Measurements from ENCODE around the gene PLEKHG3. TPM values are rescaled to one million over a fixed set of nuclear protein-coding genes. Genes with fewer than 3 reads are reported as not detected.

Gene PLEKHG3
- total RNA-seq, 8 experiments from 2014 or later = 5.7 to 14.1 (median 8.9) TPM

GRCh38 chr14:64747327-64747726 lies 43.1 kb downstream of the PLEKHG3 start:
- Histone ChIP-seq H3K27ac (no peak overlapping the region), H3K4me3 (no peak overlapping the region), H3K4me1 (replicated peaks in 1 of 2) (peaks cover 0 to 4% of the 10 kb centered on the region in 2 donors)
- in situ Hi-C loops (cut with MboI; ENCODE audit: low pct_unique_long_range_greater_than_20kb in 2 of 9, low sequenced_read_pairs in 9 of 9, unreplicated experiment in 9 of 9) = no loop called here
- no peak for ATAC-seq (replicated peaks in 6 of 8)
- WGBS, 10 experiments = 85 to 100% (median 94%) methylated on average over 1 to 4 of the region's 5 CpGs; no CpG with 5 or more reads in 6 of the 10 experiments

- Histone ChIP-seq H3K4me3 (no peak overlapping the region), H3K4me1 (replicated peaks in 1 of 2) (peaks cover 0 to 4% of the 10 kb centered on the region in 2 donors), H3K27ac (no peak overlapping the region)
- 67 to 100% (median 83%) methylated on average over 1 to 4 of the region's 6 CpGs; no CpG with 5 or more reads in 5 of the 10 experiments for WGBS, 10 experiments
- no peak for ATAC-seq (replicated peaks in 6 of 8)
- in situ Hi-C loops (cut with MboI; ENCODE audit: low pct_unique_long_range_greater_than_20kb in 2 of 9, low sequenced_read_pairs in 9 of 9, unreplicated experiment in 9 of 9) = no loop called here
These were observed 44.3 kb downstream of the PLEKHG3 start for GRCh38 chr14:64748521-64748920.

- ATAC-seq (replicated peaks in 6 of 8) = no peak
- Histone ChIP-seq H3K27ac (no peak overlapping the region), H3K4me1 (replicated peaks in 1 of 2) (no peaks in the 10 kb centered on the region), H3K4me3 (no peak overlapping the region)
- in situ Hi-C loops (cut with MboI; ENCODE audit: low pct_unique_long_range_greater_than_20kb in 2 of 9, low sequenced_read_pairs in 9 of 9, unreplicated experiment in 9 of 9) = no loop called here
- 80 to 92% (median 88%) methylated on average over 1 to 5 of the region's 51 CpGs; no CpG with 5 or more reads in 7 of the 10 experiments for WGBS, 10 experiments
These were observed 44.9 kb downstream of the PLEKHG3 start for GRCh38 chr14:64748995-64749714.

GRCh38 chr14:64752909-64753308 lies 48.7 kb downstream of the PLEKHG3 start:
- no peak for ATAC-seq (replicated peaks in 6 of 8)
- in situ Hi-C loops (cut with MboI; ENCODE audit: low pct_unique_long_range_greater_than_20kb in 2 of 9, low sequenced_read_pairs in 9 of 9, unreplicated experiment in 9 of 9) = loop anchor here in 2 of 9 experiments (25.0 kb wide), 1 partner anchor 91 kb away; no protein-coding TSS in a partner anchor
- H3K4me1 ChIP-seq (replicated peaks in 1 of 2) = peaks cover 0 to 2% of the 10 kb centered on the region in 2 donors
- whole genome bisulfite sequencing, 10 experiments = 83 to 100% (median 100%) methylated on average over 1 to 4 of the region's 6 CpGs; no CpG with 5 or more reads in 5 of the 10 experiments
- no peak overlapping the region for H3K27ac ChIP-seq
- H3K4me3 ChIP-seq = no peak overlapping the region

GRCh38 chr14:64753374-64753773 lies 49.1 kb downstream of the PLEKHG3 start:
- 90 to 100% (median 91%) methylated on average over 1 to 10 of the region's 13 CpGs; no CpG with 5 or more reads in 5 of the 10 experiments for WGBS, 10 experiments
- ATAC-seq (replicated peaks in 6 of 8) = no peak
- in situ Hi-C loops (cut with MboI; ENCODE audit: low pct_unique_long_range_greater_than_20kb in 2 of 9, low sequenced_read_pairs in 9 of 9, unreplicated experiment in 9 of 9) = loop anchor here in 2 of 9 experiments (25.0 kb wide), 1 partner anchor 91 kb away; no protein-coding TSS in a partner anchor
- Histone ChIP-seq H3K4me1 (replicated peaks in 1 of 2) (peaks cover 4 to 6% of the 10 kb centered on the region in 2 donors), H3K4me3 (no peak overlapping the region), H3K27ac (no peak overlapping the region)

- 86 to 100% (median 92%) methylated on average over 1 to 3 of the region's 4 CpGs; no CpG with 5 or more reads in 5 of the 10 experiments for WGBS, 10 experiments
- ATAC-seq (replicated peaks in 6 of 8) = no peak
- peaks cover 10 to 12% of the 10 kb centered on the region in 2 donors for H3K4me1 ChIP-seq (replicated peaks in 1 of 2)
- H3K27ac ChIP-seq = no peak overlapping the region
- no peak overlapping the region for H3K4me3 ChIP-seq
- in situ Hi-C loops (cut with MboI; ENCODE audit: low pct_unique_long_range_greater_than_20kb in 2 of 9, low sequenced_read_pairs in 9 of 9, unreplicated experiment in 9 of 9) = loop anchor here in 2 of 9 experiments (25.0 kb wide), 1 partner anchor 92 kb away; no protein-coding TSS in a partner anchor
These were observed 49.8 kb downstream of the PLEKHG3 start for GRCh38 chr14:64753999-64754398.

- Histone ChIP-seq H3K27ac (no peak overlapping the region), H3K4me3 (no peak overlapping the region), H3K4me1 (replicated peaks in 1 of 2) (peaks cover 12% of the 10 kb centered on the region in 2 donors)
- in situ Hi-C loops (cut with MboI; ENCODE audit: low pct_unique_long_range_greater_than_20kb in 2 of 9, low sequenced_read_pairs in 9 of 9, unreplicated experiment in 9 of 9) = loop anchor here in 2 of 9 experiments (25.0 kb wide), 1 partner anchor 92 kb away; no protein-coding TSS in a partner anchor
- no peak for ATAC-seq (replicated peaks in 6 of 8)
- 50 to 100% (median 100%) methylated on average over 1 to 2 of the region's 5 CpGs; no CpG with 5 or more reads in 6 of the 10 experiments for WGBS, 10 experiments
These were observed 50.5 kb downstream of the PLEKHG3 start for GRCh38 chr14:64754685-64755084.

GRCh38 chr14:64755781-64756221 lies 51.6 kb downstream of the PLEKHG3 start:
- H3K4me3 ChIP-seq = no peak overlapping the region
- in situ Hi-C loops (cut with MboI; ENCODE audit: low pct_unique_long_range_greater_than_20kb in 2 of 9, low sequenced_read_pairs in 9 of 9, unreplicated experiment in 9 of 9) = loop anchor here in 2 of 9 experiments (25.0 kb wide), 1 partner anchor 94 kb away; no protein-coding TSS in a partner anchor
- 0 to 100% (median 60%) methylated on average over 1 to 9 of the region's 9 CpGs; no CpG with 5 or more reads in 2 of the 10 experiments for WGBS, 10 experiments
- peaks cover 12% of the 10 kb centered on the region in 2 donors for H3K4me1 ChIP-seq (replicated peaks in 1 of 2)
- H3K27ac ChIP-seq = no peak overlapping the region
- peak in 3 of 8 experiments; percentile 7 to 65 (median 35) for ATAC-seq (replicated peaks in 6 of 8)

GRCh38 chr14:64756712-64757111 lies 52.5 kb downstream of the PLEKHG3 start:
- peaks cover 12 to 18% of the 10 kb centered on the region in 2 donors for H3K4me1 ChIP-seq (replicated peaks in 1 of 2)
- no peak for ATAC-seq (replicated peaks in 6 of 8)
- in situ Hi-C loops (cut with MboI; ENCODE audit: low pct_unique_long_range_greater_than_20kb in 2 of 9, low sequenced_read_pairs in 9 of 9, unreplicated experiment in 9 of 9) = loop anchor here in 2 of 9 experiments (25.0 kb wide), 1 partner anchor 94 kb away; no protein-coding TSS in a partner anchor
- H3K4me3 ChIP-seq = no peak overlapping the region
- H3K27ac ChIP-seq = no peak overlapping the region
- 56 to 100% (median 84%) methylated on average over 1 to 3 of the region's 5 CpGs; no CpG with 5 or more reads in 3 of the 10 experiments for WGBS, 10 experiments

GRCh38 chr14:64757601-64758000 lies 53.4 kb downstream of the PLEKHG3 start:
- no peak overlapping the region for H3K4me3 ChIP-seq
- in situ Hi-C loops (cut with MboI; ENCODE audit: low pct_unique_long_range_greater_than_20kb in 2 of 9, low sequenced_read_pairs in 9 of 9, unreplicated experiment in 9 of 9) = loop anchor here in 2 of 9 experiments (25.0 kb wide), 1 partner anchor 95 kb away; no protein-coding TSS in a partner anchor
- no peak for ATAC-seq (replicated peaks in 6 of 8)
- peaks cover 19 to 27% of the 10 kb centered on the region in 2 donors for H3K4me1 ChIP-seq (replicated peaks in 1 of 2)
- WGBS, 10 experiments = 82% methylated on average over 2 of the region's 3 CpGs; no CpG with 5 or more reads in 9 of the 10 experiments
- H3K27ac ChIP-seq = no peak overlapping the region

- 29 to 88% (median 60%) methylated on average over 1 of the region's 3 CpGs; no CpG with 5 or more reads in 5 of the 10 experiments for WGBS, 10 experiments
- H3K4me1 ChIP-seq (replicated peaks in 1 of 2) = peaks cover 21 to 31% of the 10 kb centered on the region in 2 donors
- ATAC-seq (replicated peaks in 6 of 8) = no peak
- H3K27ac ChIP-seq = no peak overlapping the region
- no peak overlapping the region for H3K4me3 ChIP-seq
- in situ Hi-C loops (cut with MboI; ENCODE audit: low pct_unique_long_range_greater_than_20kb in 2 of 9, low sequenced_read_pairs in 9 of 9, unreplicated experiment in 9 of 9) = loop anchor here in 2 of 9 experiments (25.0 kb wide), 1 partner anchor 96 kb away; no protein-coding TSS in a partner anchor
These were observed 53.8 kb downstream of the PLEKHG3 start for GRCh38 chr14:64758025-64758521.

GRCh38 chr14:64758691-64759554 lies 54.7 kb downstream of the PLEKHG3 start:
- no peak overlapping the region for H3K27ac ChIP-seq
- in situ Hi-C loops (cut with MboI; ENCODE audit: low pct_unique_long_range_greater_than_20kb in 2 of 9, low sequenced_read_pairs in 9 of 9, unreplicated experiment in 9 of 9) = loop anchor here in 2 of 9 experiments (25.0 kb wide), 1 partner anchor 97 kb away; no protein-coding TSS in a partner anchor
- peak; percentile 19 to 78 (median 54) for ATAC-seq (replicated peaks in 6 of 8)

More at GRCh38 chr14:64758691-64759554, 54.7 kb downstream of the PLEKHG3 start:
- WGBS, 10 experiments = 0 to 81% (median 40%) methylated on average over 1 to 4 of the region's 7 CpGs; no CpG with 5 or more reads in 6 of the 10 experiments
- H3K4me3 ChIP-seq = no peak overlapping the region
- peaks cover 27 to 40% of the 10 kb centered on the region in 2 donors for H3K4me1 ChIP-seq (replicated peaks in 1 of 2)

Measured in motor neuron (in vitro differentiated cells).